NCI-H446 treated with DMSO at 0.1 percent for 48 hours (cell line): ENCODE data around the gene ILKAP.

Experiments used
- DNase-seq: peaks from one replicate; lab custom pipeline; 2025; lab: John Stamatoyannopoulos, UW

The ILKAP gene

DNA sequence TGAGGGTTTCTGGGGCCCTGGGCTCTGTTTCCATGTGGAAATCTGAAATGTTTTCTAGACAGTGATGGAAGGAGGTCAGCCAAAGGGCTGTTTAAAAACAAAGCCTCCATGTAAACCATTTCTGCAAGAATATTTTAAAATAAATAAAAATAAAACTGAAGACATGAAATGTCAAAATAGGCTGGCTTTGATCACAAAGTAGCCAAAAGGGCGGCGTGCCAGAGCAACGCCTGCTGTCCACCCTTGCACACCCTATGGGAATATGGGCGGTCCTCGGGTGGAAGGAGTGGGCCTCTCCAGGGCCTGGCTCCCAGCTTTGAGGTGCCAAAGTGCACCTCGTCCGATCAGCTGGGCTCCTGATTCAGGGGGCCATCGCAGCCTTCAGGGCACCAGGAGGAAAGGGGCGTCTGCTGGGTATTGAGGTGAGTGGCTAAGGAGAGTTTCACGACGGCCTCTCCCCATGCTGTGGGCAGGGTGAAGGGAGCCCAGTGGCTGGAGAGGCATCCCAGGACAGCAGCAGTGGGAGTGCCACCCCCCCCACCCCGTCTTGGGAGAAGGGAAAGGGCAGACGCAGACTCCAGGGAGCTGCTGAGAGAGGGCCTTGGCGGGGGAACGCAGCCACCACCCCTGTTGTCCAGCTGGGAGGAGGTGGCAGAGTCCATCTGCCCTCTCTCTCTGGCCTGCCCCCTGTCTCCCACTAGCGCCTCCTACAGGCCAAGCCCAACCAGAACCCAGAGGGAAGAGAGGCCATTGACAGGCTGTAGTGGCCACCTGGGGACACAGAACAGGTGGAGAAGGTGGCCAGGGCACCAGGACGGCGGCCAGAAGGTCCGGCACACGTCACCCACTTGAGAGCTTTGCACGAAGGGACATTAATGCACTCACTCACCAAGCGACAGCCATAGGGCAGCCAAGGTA is 50.5 kb downstream of the ILKAP start:
- no peak for DNase-seq

DNA sequence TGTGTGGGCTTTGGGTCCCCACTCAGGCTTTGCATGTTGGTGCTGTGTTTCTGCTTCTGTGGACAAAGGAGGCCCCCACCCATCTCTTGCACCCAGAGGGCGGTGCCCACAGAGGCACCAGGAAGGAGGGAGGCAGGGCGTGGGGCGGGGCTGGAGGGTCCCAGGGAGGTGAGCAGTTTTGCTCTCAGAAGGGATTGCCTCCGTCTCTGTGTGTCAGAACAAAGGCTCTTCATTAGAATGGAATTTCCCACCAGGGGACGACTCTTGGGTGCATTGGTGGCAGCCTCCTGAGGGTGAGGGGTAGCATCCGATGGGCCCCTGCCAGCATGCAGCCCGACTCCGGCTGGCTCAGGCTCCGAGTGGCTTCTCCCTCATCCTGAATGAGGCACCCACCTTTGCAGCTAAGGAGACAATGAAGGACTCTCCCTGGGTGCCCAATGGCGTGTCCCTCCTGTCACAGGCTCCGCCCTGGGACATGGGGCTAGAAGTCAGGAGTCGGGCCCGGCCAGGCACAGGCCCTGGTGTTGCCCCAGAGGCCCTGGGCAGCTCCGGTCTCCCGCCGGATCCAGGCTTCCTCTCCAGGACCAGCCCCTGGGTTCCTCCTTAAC is 51.8 kb downstream of the ILKAP start:
- no peak for DNase-seq

DNA sequence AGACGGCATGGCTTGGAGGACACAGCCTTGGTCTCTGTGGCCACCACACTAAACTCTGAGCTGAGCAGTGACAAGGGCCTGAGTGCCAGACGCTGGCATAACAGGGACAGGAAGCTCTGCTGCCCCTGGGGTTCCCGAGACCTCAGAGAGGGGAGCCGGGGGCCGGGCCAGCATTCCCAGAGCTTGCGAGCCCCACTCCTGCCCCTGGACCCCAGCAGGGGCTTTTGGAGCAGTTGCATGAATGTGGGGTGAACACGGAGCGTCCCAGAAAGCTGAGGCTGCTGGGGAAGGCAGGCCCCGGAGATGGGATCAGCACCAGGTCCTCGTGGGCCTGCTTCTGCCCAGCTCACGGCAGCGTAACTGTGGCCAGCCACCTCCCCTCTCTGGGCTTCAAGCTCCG is 52.3 kb downstream of the ILKAP start:
- DNase-seq, result no peak

DNA sequence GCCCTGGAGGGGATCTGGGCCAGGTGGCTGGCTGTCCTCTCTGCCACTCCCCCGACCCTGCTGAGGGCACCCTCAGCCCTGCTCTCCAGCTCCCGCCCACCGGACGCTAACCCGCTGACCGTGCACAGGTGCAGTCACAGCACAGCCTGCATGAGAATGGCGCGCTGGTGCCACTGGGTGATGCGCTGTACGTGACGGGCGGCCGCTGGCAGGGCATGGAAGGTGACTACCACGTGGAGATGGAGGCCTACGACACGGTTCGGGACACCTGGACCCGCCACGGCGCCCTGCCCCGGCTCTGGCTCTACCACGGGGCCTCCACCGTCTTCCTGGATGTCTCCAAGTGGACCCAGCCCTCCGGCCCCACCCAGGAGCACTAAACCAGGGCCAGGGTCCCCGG is 52.8 kb downstream of the ILKAP start:
- no peak for DNase-seq

DNA sequence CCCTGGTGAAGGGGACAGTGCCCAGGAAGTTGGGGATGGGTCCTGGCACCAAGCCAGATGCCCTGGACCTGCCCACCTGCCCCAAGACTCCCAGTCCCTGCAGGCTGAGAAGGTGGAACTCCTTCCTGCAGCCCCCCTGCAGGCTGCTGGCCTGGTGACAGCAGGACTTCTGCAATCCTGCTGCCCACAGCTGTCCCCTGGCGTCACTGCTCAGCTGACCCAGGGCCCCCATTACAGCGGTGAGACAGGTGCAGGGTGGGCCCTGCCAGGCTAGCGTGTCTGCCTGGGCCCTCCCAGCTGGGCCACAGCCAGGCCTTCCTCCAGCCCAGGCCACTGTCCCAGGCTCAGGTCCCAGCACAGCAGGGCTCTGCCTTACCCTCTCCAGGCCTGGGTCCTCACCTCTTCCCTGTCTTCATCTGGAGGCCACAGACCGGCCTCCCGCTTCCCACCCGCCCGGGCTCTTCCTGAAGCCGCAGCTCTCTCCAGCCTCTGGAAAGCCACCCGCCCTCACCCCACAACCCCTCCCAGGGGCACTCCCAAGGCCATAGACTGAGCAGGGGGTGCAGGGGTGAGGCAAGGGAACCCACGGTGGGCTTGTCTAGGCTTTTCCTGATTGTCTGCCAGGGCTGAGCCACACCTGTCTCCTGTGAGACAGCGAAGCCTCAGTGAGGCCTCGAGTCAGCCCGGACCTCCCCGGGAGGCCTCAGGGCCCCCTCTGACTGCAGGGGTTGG is 53.5 kb downstream of the ILKAP start:
- no peak for DNase-seq

DNA sequence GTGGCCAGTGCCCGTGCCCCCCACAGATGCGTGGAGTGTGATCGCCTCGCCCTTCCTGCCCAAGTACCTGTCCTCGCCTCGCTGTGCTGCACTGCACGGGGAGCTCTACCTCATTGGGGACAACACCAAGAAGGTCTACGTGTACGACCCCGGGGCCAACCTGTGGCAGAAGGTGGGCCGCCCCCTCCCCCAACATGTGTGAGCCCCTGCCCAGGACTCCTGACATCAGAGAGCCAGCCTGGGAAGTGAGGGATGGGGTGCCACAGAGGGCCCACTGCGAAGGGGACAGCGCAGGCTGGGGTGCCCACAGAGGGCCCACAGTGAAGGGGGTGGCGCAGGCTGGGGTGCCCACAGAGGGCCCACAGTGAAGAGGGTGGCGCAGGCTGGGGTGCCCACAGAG is 54.5 kb downstream of the ILKAP start:
- no peak for DNase-seq

DNA sequence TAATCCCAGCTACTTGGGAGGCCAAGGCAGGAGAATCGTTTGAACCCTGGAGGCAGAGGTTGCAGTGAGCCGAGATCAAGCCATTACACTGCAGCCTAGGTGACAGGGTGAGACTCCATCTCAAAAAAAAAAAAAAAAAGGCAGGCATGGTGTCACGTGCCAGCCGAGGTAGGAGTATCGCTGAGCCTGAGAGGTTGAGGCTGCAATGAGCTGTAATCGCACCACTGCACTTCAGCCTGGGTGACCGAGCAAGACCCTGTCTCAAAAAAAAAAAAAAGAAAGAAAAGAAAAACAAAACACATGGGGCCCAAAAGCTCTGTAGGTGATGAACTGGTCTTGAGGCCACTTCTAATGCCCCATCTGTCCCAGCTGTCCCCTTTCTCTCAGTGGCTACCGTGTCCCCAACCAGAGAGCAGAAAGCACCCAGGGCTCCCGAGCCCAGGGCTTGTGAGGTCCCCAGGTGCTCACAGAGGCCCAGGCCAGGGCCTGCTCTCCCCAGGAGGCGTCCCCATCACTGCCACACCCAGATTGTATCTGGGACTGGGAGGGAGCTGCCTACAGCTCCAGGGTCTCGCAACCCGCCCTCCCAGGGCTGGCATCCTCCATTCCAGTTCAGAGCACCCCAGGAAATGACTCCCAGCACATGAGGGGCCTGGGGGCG is 56.5 kb downstream of the ILKAP start:
- DNase-seq, result no peak

DNA sequence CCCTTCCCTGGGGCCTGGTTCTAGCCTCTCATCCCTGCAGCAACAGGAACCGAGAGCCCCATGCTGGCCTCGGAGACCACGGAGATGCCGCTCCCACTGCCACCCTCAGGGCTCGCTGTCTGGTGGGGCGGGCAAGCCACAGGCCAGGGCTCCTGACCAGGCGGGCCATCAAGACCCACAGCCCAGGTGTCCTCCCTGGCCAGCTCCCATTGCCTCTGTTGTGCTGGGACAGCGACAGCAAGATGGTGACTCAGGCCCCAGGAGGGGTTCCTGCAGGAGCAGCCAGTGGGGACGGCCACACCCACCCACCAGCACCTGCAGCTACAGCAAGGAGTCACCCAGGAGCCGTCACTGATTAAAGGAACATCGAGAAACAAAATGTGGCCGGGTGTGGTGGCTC is 57.6 kb downstream of the ILKAP start:
- DNase-seq, result no peak

DNA sequence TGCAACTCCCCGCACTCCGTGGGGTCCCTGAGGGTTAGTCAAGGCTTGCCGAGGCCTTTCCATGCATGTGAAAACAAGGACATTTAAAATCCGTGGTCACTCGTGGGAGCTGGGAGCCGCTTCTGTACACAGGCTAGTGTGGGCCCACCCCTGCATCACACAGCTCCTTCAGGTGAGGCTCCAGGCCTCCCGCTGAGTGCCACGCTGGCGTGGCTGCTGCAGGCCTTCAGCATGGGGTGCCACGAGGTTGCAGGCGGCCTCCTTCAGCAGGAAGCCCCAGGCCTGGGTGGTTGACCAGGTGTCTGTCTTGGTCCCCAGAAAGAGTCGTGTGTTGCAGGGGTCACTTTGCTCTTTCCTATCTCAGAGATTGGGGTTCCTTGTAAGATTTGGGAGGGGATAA is 58.4 kb downstream of the ILKAP start:
- DNase-seq, result no peak

DNA sequence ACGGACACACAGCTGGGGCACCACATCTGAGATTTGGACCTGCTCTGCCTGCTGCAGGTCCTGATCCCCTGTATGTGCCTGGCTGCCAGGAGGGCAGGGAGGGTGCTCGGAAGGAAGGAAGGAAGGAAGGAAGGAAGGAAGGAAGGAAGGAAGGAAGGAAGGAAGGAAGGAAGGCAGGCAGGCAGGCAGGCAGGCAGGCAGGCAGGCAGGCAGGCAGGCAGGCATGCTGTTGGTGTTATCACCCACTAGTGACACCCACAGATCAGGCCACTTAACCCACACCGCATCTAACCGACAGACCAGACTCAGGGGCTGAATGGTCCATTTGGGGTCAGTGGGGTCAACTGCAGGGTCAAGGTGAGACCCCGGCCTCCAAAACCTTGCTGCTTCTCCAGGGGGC is 59.2 kb downstream of the ILKAP start:
- DNase-seq, result no peak

DNA sequence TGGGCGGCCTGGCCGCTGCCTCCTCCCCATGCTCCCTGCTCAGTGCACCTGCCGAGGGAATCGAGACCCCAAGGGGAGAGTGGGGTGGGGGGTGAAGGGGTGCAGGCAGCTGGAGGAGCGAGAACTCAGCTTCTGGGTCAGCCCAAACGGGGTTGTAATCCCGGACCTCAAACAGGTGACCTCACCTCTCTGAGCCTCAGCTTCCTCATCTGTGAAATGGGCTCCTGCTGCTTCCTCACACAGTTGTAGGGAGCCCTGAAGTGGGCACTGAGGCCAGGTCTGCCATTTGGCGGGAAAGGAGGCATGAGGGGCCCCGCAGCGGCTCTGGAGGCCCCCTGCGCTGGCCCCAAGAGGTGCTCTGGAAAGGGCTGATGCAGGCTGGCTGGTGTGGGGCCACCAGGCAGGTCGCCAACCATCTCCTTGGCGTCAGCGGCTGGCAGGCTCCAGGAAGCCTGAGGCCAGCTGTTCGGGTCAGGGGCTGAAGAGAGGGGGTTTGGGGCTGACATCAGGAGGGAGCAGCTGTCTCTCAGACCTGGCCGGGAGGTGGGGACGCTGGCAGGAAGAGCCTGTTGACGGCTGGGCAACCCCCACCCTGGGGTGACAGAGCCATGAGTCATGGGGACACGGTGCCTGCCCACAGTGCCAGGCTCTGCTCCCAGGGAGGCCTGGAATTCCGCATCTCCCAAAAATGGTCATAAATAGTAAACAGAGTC is 60.1 kb downstream of the ILKAP start:
- DNase-seq, result peak; percentile 57

DNA sequence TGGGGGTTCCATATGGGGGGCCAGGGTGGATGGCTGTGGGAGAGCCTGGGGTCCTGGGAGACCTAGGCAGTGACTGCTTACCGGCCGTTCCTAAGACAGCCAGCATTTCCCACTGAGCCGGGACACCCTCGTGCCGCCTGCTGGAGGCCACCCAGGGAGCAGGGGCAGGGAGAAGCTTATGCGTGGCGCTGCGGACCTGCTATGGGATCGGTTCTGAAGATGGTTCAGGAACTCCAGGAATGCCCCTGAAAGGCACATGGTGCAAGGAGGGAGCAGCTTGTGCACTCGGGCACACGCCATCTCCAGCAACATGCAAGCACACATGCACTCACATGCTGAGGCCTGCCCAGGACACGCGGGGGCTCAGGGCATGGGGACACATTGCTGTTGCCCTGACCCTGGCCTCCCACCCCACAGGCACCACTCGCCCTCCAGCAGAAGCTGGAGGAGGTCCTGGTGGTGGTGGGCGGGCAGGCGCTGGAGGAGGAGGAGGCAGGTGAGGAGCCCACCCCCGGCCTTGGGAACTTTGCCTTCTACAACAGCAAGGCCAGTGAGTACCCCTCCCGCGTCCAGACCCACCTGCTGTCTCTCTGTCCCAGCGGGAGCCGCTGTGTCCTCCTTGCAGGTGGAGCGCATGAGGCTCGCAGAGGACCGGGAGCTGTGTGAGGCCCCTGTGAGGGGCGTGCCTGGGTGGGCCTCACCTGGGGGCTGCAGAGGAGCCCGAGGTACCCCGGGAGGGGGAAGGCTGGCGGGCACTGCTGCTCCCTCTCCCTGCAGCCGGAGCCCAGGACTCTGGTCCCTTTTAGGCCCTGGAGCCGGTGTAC is 60.9 kb downstream of the ILKAP start:
- DNase-seq, result no peak

DNA sequence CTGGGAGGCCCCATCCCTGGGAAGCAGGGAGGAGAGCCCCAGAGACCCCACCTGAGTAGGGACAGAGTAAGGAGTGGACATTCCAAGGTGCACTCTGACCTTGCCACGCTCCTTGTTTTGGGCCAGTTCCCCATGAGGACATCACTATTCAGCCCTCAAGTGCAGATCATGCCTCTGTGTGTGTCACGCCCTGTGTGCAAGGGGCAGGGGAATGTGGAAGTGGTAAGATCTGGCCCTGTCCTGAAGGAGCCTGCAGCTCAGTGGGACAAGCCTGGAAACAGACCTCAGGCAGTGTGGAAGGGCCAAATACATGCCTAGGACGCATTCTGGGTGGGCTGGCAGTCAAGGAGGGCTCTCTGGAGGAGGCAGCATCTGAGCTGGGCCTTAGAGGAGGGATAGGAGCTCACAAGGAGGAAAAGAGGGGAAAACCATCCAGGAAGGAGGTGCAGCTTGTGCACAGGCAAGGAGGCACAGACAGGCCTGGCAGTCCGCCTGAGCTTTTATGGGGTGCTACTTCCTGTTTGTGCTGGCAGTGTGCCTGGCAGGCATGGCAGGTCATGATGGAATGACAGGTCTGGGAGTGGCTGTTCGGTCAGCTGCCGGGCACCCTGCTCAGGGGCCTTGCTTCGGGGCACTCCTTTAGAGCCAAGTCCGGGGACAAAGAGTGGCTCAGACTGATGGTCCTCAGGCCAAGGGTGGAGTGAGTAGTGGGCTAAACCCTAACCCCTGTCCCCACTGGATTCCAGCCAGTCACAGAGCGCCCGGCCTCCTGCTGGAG is 61.8 kb downstream of the ILKAP start:
- no peak for DNase-seq

DNA sequence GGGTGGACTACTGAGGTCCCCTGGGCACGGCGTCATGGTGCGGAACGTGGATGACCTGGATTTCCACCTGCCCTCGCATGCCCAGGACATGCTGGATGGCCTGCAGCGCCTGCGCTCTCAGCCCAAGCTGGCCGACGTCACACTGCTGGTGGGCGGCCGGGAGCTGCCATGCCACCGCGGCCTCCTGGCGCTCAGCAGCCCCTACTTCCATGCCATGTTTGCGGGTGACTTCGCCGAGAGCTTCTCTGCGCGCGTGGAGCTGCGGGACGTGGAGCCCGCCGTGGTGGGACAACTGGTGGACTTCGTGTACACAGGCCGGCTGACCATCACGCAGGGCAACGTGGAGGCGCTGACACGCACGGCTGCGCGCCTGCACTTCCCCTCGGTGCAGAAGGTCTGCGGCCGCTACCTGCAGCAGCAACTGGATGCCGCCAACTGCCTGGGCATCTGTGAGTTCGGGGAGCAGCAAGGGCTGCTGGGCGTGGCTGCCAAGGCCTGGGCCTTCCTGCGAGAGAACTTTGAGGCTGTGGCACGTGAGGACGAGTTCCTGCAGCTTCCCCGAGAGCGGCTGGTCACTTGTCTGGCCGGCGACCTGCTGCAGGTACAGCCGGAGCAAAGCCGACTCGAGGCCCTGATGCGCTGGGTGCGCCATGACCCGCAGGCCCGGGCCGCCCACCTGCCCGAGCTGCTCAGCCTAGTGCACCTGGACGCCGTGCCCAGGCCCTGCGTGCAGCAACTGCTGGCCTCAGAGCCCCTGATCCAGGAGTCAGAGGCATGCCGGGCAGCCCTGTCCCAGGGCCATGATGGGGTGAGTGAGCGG is 62.6 kb downstream of the ILKAP start:
- no peak for DNase-seq

DNA sequence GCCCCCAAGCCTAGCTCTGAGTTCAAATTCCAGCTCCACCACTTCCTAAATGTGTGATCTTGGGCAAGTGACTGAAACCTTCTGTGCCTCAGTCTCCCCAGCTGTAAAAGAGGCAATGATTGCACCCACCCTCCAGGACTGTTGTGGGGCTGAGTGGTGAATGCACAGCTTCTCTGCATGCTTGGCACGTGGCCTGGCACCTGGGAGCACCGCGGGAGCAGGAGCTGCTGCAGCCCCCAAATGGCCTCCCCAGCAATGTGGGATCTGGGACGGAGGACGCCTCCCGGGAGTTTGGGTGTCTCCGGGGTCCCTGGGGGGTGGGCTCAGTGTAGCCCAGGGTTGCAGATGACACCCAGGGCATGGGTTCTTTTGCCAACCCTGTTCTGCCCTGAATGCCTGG is 63.5 kb downstream of the ILKAP start:
- no peak for DNase-seq

DNA sequence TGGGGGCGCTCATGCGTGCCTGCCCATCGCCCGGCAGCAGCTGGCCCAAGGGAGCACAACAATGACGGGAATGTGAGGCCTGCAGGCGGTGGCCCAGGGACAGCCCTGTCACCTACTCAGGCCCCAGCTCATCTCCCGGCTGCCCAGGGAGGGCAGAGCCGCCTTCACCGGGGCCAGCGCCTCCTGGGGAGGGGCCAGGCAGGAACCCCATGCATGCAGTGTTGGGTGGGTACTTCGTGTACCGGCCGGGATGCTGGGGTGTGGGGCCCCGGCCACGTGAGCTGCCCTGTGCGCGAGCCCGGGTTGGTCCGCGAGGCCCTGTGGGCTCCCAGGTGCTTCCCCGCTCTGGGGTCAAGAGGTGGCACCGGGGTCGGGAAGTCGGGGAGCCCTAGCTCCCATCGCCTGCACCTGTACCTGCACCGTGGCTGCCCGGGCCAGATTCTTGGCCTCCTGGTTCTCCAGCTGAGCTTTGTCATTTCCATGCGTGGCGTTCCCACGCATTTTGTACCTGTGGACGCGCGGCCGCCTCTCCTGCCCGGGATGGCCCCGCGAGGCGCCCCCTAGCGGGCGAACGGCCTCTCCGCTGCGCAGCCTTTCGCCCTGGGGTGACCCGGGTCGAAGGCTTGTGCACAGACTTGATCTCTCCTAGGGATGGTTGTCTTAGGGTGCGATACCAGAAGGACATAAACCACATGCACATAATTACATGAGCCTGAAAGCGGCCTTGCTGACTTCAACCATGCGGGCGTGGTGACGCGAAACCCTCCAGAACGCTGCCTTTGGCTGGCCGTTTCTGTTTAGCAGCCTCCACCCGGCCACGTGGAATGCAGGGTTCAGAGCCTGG is 64.1 kb downstream of the ILKAP start:
- DNase-seq, result no peak

DNA sequence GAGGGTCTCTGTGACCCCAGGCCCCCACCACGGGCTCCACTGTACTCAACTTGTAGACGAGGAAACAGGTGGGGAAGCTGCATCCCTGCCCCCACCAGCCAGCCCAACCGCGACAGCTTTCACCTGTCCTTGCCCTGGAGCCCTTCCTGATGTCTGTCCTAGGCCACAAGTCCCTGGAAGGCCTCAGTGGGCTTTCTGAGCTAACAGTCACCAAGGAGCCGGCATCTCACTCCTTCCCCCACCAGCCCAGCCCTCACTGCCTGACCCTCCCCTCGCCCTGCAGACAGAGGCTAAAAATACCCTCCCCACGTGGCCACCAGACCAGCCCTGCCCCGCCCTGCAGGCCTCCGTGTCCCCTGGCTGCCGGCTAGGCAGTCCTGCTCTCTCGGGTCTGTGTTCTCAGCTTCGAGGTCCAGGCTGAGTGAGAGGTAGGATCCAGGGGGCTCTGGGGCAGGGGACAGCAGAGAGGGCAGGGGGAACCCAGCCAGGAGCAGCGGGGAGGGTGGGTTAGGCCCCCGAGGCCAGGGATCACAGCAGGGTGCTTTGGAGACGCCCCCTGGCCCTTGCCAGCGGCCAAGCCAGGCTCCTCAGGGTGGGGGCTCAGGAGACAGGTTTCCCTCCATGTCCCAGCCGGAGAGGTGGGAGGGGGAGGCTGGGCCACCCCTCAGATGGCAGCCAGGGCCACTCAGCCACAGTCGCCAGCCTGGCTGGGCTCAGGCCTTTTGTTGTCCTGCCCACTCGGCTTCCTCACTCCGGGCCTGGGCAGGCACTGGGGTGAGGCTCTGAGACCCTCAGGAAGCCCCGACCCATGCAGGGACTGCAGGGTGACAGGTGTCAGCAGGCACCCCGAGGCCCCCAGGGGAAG is 64.9 kb downstream of the ILKAP start, which contains the start of gene KLHL30:
Gene KLHL30, plus strand, starts transcription at position 338 of the 865 bp plus-strand sequence. CDS start 2,087 bp downstream, outside the sequence.
- DNase-seq, result no peak
